HG02943 (cell line): ENCODE results near the gene ALPK1.

Source experiments
- ATAC-seq: cut with Tn5 transposase; IDR thresholded peaks from one replicate; pipeline ENCODE4 v1.9.1; 2021; ENCODE audit warnings: mild to moderate bottlenecking, low read depth, moderate library complexity; ENCODE audit not compliant: unreplicated experiment

The ALPK1 gene

DNA sequence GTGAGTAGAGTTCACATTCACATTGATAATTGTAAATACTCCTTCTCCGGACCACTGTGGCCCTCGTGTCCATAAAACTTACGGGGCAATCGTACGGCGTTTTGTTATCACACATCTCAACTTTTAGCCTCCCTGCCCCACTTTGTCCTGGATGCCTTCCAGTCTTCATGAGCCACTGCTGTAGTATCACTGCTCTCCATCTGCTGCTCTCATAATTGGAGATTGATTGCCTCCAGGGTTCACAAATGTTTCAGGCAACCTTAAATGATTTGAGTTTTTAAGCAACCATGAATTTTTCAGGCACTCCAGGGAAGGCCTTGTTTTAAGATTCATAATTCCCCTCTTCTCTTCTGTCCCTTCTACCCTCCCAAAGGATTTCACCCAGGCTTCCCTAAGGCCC, 28.4 kb downstream of the ALPK1 start:
- ATAC-seq: no peak

DNA sequence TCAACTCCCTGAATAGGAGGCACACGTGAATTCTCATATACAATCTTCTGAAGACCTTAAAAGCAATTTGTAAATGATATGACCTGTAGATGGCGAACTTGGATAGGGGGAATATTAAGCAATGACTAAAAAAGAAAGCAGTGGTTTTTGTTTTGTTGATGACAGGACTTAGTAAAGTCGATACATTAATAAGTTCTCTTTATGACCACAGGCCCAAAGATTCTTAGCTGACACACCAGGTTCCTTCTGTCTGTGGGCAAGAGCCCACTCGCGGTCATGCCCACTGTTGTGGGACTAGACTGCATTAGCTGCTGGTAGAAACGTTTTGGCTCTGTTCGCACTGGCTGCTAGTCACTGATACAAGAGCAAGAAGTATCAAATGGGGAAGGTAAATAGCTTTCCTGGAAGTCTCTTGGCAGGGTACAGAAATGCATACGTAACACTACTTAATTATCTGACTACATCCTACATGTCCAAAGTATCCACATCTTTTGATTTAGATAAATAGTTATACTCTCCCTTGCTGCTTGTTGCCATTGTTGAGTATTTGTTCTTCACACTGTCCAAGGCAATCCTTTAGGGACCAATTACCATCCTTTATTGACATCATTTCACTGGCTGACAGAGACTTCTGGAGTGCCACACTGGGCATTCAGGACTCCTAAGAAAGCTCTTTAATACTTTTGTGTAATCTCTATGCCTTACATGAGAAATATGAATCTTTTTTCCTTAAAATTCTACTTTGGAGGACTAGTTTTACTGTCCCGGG, 31.0 kb downstream of the ALPK1 start:
- peak; percentile 69 for ATAC-seq

DNA sequence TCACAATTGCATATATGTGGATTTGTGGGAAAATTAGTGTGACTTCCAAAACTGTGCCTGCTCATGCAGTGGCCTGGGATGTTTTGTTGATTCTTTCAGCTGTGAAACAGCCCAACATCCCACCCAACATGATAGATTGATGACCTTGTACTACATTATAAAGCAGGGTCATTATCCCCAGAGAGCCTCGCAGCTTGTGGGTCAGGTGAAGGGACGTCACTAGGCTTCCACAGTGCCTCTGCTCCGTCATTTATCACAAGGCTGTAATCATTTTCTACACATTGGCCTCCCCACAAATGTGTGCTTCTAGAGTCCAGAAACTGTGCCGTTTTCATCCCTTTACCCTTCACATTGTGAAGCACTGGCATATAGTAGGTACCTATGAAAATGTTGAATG, 31.6 kb downstream of the ALPK1 start:
- no peak for ATAC-seq

- ATAC-seq: no peak
Observed at GRCh38 chr4:112329672-112330375, 32.7 kb downstream of the ALPK1 start.

- ATAC-seq: no peak
Observed at GRCh38 chr4:112330921-112331320, 33.8 kb downstream of the ALPK1 start.

- no peak for ATAC-seq
Observed at GRCh38 chr4:112332398-112332797, 35.2 kb downstream of the ALPK1 start.

- no peak for ATAC-seq
Observed at GRCh38 chr4:112340023-112340422, 42.9 kb downstream of the ALPK1 start.

- ATAC-seq: no peak
Observed at GRCh38 chr4:112341033-112341432, 43.9 kb downstream of the ALPK1 start.

- ATAC-seq: no peak
Observed at GRCh38 chr4:112343330-112344080, 46.3 kb downstream of the ALPK1 start.

DNA sequence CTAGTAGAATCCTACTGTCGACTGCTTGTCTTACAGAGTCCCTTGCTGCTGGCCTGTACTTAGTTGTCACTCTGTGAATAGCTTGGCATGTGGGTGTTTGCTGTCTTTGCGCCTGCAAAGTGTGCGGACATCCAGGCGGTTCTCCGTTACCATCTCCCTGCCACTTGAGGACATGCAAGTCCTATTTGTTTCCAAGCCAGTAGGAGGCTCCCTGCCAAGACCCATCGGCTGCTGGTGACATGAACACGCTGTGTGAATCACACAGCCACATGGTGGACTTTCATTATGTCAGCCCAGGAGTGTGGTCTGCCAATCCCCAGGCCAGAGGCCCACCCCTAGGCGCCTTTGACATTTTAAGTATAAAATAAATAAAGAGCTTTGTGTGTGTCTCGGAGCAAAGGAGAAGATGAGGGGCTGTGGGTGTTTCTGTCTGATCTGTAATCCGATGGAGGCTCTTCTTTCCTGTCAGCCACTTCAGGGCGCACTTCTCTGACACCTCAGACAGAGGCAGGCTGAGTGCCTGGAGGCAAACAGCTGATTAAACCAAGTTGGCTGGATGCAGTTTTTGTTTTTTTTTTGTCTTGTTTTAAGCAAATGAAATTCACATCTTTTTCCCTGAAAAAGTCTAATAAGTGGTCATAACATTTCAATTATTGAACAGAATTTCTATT, 51.5 kb downstream of the ALPK1 start:
- ATAC-seq: no peak

- no peak for ATAC-seq
Observed at GRCh38 chr4:112352736-112353135, 55.6 kb downstream of the ALPK1 start.

GRCh38 chr4:112355662-112356061, 58.5 kb downstream of the ALPK1 start:
- no peak for ATAC-seq

- no peak for ATAC-seq
Observed at GRCh38 chr4:112357453-112357852, 60.3 kb downstream of the ALPK1 start.

DNA sequence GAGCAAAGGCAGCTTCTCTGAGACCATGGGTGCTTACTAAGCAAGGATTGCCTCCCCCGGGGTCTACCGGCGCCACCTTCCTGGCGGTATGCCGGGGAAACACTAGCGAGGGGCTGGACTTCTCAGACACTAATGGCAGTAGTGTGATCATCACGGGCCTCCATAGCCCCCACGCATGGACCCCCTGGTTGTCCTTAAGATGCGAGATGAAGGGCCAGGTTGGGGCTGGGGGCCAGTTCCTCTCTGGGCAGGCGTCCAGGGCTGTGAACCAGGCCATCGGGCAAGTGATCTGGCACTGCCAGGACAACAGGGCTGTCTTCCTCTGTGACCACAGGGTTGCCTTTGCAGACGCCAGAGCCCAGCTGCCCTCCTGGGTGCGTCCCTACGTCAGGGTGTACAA, 60.7 kb downstream of the ALPK1 start:
- ATAC-seq: no peak

GRCh38 chr4:112358415-112358814, 61.2 kb downstream of the ALPK1 start:
- ATAC-seq: no peak

DNA sequence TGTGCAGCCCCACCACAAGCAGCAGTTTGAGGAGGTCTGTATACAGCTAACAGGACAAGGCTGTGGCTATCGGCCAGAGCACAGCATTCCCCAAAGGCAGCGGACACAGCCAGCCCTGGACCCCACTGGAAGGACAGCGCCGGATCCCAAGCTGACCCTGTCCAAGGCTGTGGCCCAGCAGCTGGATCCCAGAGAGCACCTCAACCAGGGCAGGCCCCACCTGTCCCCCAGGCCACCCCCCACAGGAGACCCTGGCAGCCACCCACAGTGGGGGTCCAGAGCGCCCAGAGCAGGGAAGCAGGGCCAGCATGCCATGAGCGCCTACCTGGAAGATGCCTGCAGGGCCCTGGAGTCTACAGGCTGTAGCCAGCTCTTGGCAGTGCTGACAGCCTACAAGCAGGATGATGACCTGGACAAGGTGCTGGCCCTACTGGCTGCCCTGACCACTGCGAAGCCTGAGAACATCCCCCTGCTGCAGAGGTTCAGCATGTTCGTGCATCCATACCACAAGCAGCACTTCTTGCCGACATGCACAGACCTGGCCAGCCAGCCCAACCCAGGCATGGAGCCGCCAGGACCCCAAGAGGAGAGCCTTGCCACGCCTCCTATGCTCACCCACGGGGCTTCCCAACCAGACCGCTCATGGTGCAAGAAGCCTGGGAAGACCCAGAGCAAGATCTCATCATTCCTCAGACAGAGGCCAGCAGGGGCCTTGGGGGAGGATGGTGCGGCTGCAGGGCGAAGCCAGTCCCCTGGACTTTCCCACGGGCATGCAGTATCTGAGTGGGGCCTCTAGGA, 62.0 kb downstream of the ALPK1 start:
- no peak for ATAC-seq

- ATAC-seq: peak; percentile 89
Observed at GRCh38 chr4:112361181-112361791, 64.1 kb downstream of the ALPK1 start.

DNA sequence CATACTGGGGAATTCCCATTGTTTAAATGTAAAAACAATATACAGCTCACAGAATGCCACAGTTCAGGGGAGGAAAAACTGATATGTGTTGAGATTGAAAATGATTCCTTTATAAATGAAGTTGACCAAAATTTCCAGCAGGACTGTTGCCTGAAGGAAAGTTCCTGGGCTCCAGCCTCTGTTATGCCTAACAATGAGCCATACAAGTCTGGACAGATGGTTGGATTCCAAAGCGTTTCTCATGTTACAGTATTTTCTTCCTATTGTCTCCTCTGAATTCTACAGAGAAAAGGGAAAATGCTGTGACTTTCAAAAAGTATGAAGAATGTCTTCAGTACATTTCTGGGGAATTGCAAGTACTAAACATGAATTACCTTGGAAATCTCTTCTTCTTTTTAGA, 73.3 kb downstream of the ALPK1 start:
- no peak for ATAC-seq

DNA sequence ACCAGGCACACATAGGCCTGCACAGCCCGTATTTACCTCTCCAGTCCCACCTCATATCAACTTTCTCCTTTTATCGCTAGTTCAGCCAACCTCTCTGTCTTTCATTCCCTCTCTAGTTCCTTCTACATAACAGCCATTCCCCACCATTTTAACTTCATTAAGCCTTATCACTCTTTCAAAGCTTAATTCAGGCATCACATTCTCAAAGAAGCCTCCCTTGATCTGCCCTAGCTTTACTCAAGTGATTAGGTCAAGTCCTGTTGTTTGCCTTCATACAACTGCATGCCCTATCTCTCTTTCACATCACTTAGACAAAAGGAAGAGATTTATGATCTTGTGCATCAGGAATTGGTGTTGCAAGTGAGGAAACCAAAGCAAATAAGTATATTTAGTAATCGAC, 74.2 kb downstream of the ALPK1 start:
- no peak for ATAC-seq

DNA sequence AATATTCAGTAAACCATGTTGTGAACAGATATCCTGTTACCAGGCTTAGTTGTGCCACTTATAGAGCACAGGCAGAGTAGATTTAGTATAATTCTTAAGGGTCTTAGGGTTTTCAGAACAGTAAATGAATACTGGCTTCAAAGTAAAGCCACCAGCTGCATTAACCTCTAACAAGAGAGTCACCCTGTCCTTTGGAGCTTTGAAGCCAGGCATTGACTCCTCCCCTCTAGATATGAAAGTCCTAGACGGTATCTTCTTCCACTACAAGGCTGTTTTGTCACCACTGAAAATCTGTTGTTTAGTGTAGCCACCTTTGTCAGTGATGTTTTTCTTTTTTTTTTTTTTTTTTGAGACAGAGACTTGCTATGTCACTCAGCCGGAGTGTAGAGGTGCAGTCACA, 77.7 kb downstream of the ALPK1 start:
- no peak for ATAC-seq
